Hepatocyte (in vitro differentiated cells): ENCODE results near the gene ZNF423.

Experiments used
- EZH2phosphoT487 ChIP-seq: fragments of 200-600 bp; sonication (generic); IDR thresholded peaks from one replicate; pipeline ENCODE4 v1.6.1; 2018; ENCODE audit warnings: antibody characterized with exemption, mild to moderate bottlenecking, low read depth, moderate library complexity; ENCODE audit not compliant: unreplicated experiment, severe bottlenecking
- TF ChIP-seq, protein P1 (sequence below): fragments of 200-600 bp; sonication (generic); IDR thresholded peaks from 2 replicates; pipeline ENCODE4 v1.5.1; 2016; ENCODE audit warnings: antibody characterized with exemption, mild to moderate bottlenecking; ENCODE audit not compliant: poor library complexity

DNA sequence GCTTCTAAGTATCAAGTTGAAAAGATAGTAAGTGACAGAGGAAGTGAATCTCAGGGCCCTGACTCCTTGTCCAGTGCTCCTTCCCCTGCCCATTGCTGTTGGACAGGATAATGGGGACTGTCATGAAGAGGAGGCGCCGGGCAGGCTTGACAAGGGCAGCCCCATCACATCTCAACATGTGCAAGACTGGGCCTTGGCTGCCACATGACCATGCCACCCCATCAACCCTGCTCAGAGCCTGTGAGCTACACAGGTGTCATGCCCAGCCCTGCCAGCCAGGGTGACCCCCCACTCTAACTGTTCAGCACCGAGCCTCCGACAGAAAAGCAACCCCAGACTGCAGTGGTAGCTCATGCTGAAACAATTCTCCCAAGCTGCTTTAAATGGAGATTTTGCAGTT lies 310.7 kb downstream of the ZNF423 start:
- TF ChIP-seq, protein P1, sequence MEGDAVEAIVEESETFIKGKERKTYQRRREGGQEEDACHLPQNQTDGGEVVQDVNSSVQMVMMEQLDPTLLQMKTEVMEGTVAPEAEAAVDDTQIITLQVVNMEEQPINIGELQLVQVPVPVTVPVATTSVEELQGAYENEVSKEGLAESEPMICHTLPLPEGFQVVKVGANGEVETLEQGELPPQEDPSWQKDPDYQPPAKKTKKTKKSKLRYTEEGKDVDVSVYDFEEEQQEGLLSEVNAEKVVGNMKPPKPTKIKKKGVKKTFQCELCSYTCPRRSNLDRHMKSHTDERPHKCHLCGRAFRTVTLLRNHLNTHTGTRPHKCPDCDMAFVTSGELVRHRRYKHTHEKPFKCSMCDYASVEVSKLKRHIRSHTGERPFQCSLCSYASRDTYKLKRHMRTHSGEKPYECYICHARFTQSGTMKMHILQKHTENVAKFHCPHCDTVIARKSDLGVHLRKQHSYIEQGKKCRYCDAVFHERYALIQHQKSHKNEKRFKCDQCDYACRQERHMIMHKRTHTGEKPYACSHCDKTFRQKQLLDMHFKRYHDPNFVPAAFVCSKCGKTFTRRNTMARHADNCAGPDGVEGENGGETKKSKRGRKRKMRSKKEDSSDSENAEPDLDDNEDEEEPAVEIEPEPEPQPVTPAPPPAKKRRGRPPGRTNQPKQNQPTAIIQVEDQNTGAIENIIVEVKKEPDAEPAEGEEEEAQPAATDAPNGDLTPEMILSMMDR: no peak
- no peak for TF ChIP-seq EZH2phosphoT487
